Panc1 (cell line): ENCODE measurements around the gene SLC51A. TPM values are rescaled to one million over a fixed set of nuclear protein-coding genes. Genes with fewer than 3 reads are reported as not detected.

Source experiments
- ATAC-seq: fragments of 200-7000 bp; cut with Tn5 transposase; 2 replicates; pipeline ENCODE4 v1.9.1; 2020; ENCODE audit warnings: mild to moderate bottlenecking, moderate library complexity
- BruUV-seq: library from RNA; stranded (reverse); fragments of 400-500 nt; replicated peaks from 2 replicates; lab custom pipeline; 2021; lab: Mats Ljungman, UMichigan
- CTCF ChIA-PET: fragments of 300-600 bp; sonication (Branson Sonifier 250); formaldehyde crosslinking; loops from one replicate; lab custom pipeline; 2022; ENCODE audit warnings: antibody characterized with exemption; lab: Charles Lee
- POLR2A ChIA-PET: fragments of 300-600 bp; sonication (Branson Sonifier 250); formaldehyde crosslinking; loops from one replicate; lab custom pipeline; 2022; ENCODE audit warnings: antibody characterized with exemption; lab: Charles Lee
- DNase-seq: peaks from one replicate; pipeline ENCODE4 v3.0.0-alpha.2; 2010; ENCODE audit warnings: low read depth, low spot score
- H3K27ac ChIP-seq: 2 replicates; pipeline ENCODE4 v1.5.1; 2011; ENCODE audit warnings: mild to moderate bottlenecking, low read length, inconsistent platforms
- H3K27me3 ChIP-seq: fragments of 200-500 bp; sonication (Bioruptor generic); 2 replicates; pipeline ENCODE4 v1.6.0; 2014; ENCODE audit warnings: low read length, inconsistent platforms; ENCODE audit not compliant: control insufficient read depth, insufficient read depth
- H3K36me3 ChIP-seq: fragments of 200-500 bp; sonication (Bioruptor generic); 2 replicates; pipeline ENCODE4 v1.5.1; 2014; ENCODE audit warnings: inconsistent platforms, mild to moderate bottlenecking, low read length, moderate library complexity; ENCODE audit not compliant: control insufficient read depth, insufficient read depth
- H3K4me1 ChIP-seq: 2 replicates; pipeline ENCODE4 v1.5.1; 2011; ENCODE audit warnings: inconsistent platforms, mild to moderate bottlenecking, low read length, moderate library complexity; ENCODE audit not compliant: control insufficient read depth, insufficient read depth
- H3K4me3 ChIP-seq, 2 experiments: 2 replicates each; pipeline ENCODE4 v1.5.1; 2011 to 2012; ENCODE audit warnings: low read depth in 2 of 2, low read length in 2 of 2, mild to moderate bottlenecking in 2 of 2, inconsistent platforms in 1 of 2, moderate library complexity in 1 of 2
- H3K9me3 ChIP-seq: fragments of 200-500 bp; sonication (Bioruptor generic); 2 replicates; pipeline ENCODE4 v1.5.1; 2014; ENCODE audit warnings: low read depth, mild to moderate bottlenecking, inconsistent platforms, low read length, moderate library complexity; ENCODE audit not compliant: control insufficient read depth, insufficient read depth
- CTCF ChIP-seq: fragments of 450-650 bp; IDR thresholded peaks from 2 replicates; pipeline ENCODE4 v1.5.1; 2017; ENCODE audit warnings: mild to moderate bottlenecking
- POLR2AphosphoS5 ChIP-seq: IDR thresholded peaks from 2 replicates; pipeline ENCODE4 v1.6.1; 2012; ENCODE audit warnings: mild to moderate bottlenecking, low read depth, low read length, moderate library complexity
- REST ChIP-seq, 2 experiments: IDR thresholded peaks; 2 replicates each; pipeline ENCODE4 v1.6.1; 2011 to 2012; ENCODE audit warnings: low read depth in 2 of 2, control low read depth in 1 of 2, low read length in 1 of 2, mild to moderate bottlenecking in 1 of 2, moderate library complexity in 1 of 2; ENCODE audit not compliant: insufficient read depth in 1 of 2
- SIN3A ChIP-seq: IDR thresholded peaks from 2 replicates; pipeline ENCODE4 v1.6.1; 2012; ENCODE audit warnings: low read depth, mild to moderate bottlenecking, low read length, moderate library complexity, borderline replicate concordance; ENCODE audit not compliant: insufficient read depth
- TCF7L2 ChIP-seq: IDR thresholded peaks from 2 replicates; pipeline ENCODE4 v1.6.1; 2011; ENCODE audit warnings: mild to moderate bottlenecking, low read depth, low read length, inconsistent platforms
- in situ Hi-C: cut with HindIII; loops from 2 replicates; pipeline ENCODE4 v1.10.0; 2016; ENCODE audit warnings: low sequenced_read_pairs, low pct_unique_long_range_greater_than_20kb
- intact Hi-C: fragments of 100-400 bp; cut with micrococcal nuclease; formaldehyde crosslinking; loops from one replicate; pipeline ENCODE4 v1.10.0; 2022; ENCODE audit not compliant: unreplicated experiment
- total RNA-seq: library from RNA; stranded (reverse); gene quantifications from one replicate; pipeline ENCODE4 v1.2.1, GENCODE V29; 2021; ENCODE audit not compliant: unreplicated experiment

SLC51A gene
- total RNA-seq, 1 experiment from 2014 or later, result not detected

- no peak for ATAC-seq
- no peak overlapping the region for H3K4me3 ChIP-seq
- intact Hi-C loops (no loop called here), in situ Hi-C loops (no loop called here)
- no peaks in the 10 kb centered on the region for H3K9me3 ChIP-seq
- no TSS peak for BruUV-seq
- no peak for DNase-seq
- no peaks in the 10 kb centered on the region for H3K27me3 ChIP-seq
- no peaks in the 10 kb centered on the region for H3K4me1 ChIP-seq
- H3K27ac ChIP-seq, result no peak overlapping the region
- H3K36me3 ChIP-seq, result peaks cover 12% of the 10 kb centered on the region; the same call in 1 of the 2 replicates
- ChIA-PET POLR2A (no interaction called here), CTCF (no interaction called here)
- TF ChIP-seq REST (IDR thresholded peaks at IDR 0.05; ENCODE audit: insufficient read depth in 1 of 2, low read depth in 2 of 2, low read length in 1 of 2) (no peak), POLR2AphosphoS5 (no peak), CTCF (no peak), TCF7L2 (no peak), SIN3A (no peak)
These were observed 30.4 kb downstream of the SLC51A start for GRCh38 chr3:196246612-196247308.

- no peaks in the 10 kb centered on the region for H3K9me3 ChIP-seq
- in situ Hi-C loops, result no loop called here
- H3K4me3 ChIP-seq, result no peak overlapping the region
- no peak overlapping the region for H3K27ac ChIP-seq
- ChIA-PET CTCF (no interaction called here), POLR2A (no interaction called here)
- no peaks in the 10 kb centered on the region for H3K4me1 ChIP-seq
- BruUV-seq, result no TSS peak
- no peaks in the 10 kb centered on the region for H3K27me3 ChIP-seq
- TF ChIP-seq TCF7L2 (no peak), REST (IDR thresholded peaks at IDR 0.05; ENCODE audit: insufficient read depth in 1 of 2, low read depth in 2 of 2, low read length in 1 of 2) (no peak), POLR2AphosphoS5 (no peak), SIN3A (no peak)
- intact Hi-C loops, result no loop called here
- peaks cover 8% of the 10 kb centered on the region; the same call in 1 of the 2 replicates for H3K36me3 ChIP-seq
- no peak for ATAC-seq
- DNase-seq, result no peak
These were observed 35.6 kb downstream of the SLC51A start for GRCh38 chr3:196251918-196252317.
